Measurements from ENCODE around the gene VCP.

VCP gene

DNA sequence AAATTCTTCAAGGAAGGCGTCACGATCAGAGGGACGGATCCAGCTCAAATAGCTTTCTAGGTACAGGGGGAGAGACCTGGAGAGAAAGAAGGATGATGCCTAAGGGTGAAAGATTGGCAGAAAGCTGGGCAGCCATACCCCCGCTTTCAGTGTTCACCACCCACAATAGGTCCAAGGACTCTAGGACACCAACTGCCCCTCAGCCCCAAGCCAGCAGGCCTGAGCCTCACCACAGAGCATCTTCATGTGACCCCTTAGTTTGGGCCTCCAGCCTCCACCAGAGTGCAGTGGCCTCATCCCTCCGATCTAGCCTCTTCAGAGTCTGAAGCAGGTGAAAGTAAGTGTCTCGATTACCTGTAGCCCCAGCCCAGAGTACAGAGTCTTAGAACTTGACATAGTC, 1.7 kb upstream of the VCP start:
- Histone ChIP-seq H3K36me3 (ENCODE audit: control insufficient read depth, insufficient read depth, low read length, severe bottlenecking) (peaks cover 7% of the 10 kb centered on the region), H3K27me3 (replicated peaks; ENCODE audit: control insufficient read depth, insufficient read depth, low read length) (no peaks in the 10 kb centered on the region), H3K9ac (ENCODE audit: low read length) (no peak overlapping the region), H3K9me3 (ENCODE audit: control insufficient read depth, low read length) (no peaks in the 10 kb centered on the region), H3K4me3 (ENCODE audit: low read length) (no peak overlapping the region), H3K4me1 (ENCODE audit: control insufficient read depth, insufficient read depth, low read length) (peaks cover 34% of the 10 kb centered on the region)
- no peak for DNase-seq (ENCODE audit: low read depth)

DNA sequence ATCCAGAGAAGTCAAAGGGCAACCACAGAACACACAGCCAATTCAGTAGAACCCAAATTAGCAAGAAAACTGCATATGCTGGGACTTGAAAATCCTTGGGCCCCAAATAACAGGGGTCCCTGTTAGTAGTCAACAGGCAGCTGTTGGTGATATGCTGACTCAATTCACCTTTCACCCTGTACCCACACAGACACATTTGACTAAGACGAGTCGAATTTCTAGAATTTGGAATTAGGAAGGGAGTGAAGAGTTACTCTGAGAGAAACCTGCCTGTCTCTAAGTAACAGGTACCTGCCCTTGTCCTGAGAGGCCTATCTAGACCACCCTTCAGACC, 821 bp upstream of the VCP start:
- Histone ChIP-seq H3K4me3 (ENCODE audit: low read length) (peak overlapping the region; percentile 76), H3K9me3 (ENCODE audit: control insufficient read depth, low read length) (no peaks in the 10 kb centered on the region), H3K36me3 (ENCODE audit: control insufficient read depth, insufficient read depth, low read length, severe bottlenecking) (peaks cover 9% of the 10 kb centered on the region), H3K9ac (ENCODE audit: low read length) (peak overlapping the region; percentile 68), H3K4me1 (ENCODE audit: control insufficient read depth, insufficient read depth, low read length) (peaks cover 34% of the 10 kb centered on the region), H3K27me3 (replicated peaks; ENCODE audit: control insufficient read depth, insufficient read depth, low read length) (no peaks in the 10 kb centered on the region)
- DNase-seq (ENCODE audit: low read depth), result no peak

DNA sequence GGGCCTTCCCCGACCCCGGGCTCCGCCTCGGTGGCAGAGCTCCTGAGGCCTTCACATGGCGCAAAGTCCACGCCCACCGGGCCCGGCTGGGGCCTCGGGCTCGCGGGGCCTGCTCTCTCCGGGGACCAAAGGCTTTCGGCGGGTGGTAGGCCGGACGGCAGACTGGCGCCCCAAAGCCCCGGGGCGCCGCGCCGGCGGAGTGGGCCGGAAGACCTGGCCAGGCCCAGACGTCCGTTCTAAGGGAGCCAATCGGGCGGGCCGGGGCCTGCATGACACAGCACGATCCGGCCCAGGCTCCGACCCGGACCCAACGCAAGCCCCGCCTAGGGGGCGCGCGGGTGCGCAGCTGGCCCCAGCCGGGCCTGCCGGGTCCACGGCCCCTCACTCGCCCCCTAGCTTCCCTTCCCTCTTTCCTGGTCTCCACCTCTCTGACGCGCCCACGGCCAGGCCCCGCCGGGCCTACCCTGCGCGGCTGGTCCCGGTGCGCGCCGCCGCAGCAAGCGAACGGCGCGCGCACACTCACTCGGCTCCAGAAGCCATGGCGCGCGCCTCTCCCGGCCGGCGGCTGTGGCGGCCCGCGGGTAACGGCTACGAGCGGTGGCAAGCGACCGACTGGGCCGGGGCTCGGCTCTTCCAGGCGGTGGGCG, 488 bp downstream of the VCP start:
- peak; percentile 95 for DNase-seq (ENCODE audit: low read depth)
- peaks cover 22% of the 10 kb centered on the region for H3K36me3 ChIP-seq (ENCODE audit: control insufficient read depth, insufficient read depth, low read length, severe bottlenecking)
- no peaks in the 10 kb centered on the region for H3K27me3 ChIP-seq (replicated peaks; ENCODE audit: control insufficient read depth, insufficient read depth, low read length)
- H3K4me3 ChIP-seq (ENCODE audit: low read length), result peak overlapping the region; percentile 94
- H3K9me3 ChIP-seq (ENCODE audit: control insufficient read depth, low read length), result no peaks in the 10 kb centered on the region
- H3K4me1 ChIP-seq (ENCODE audit: control insufficient read depth, insufficient read depth, low read length), result peaks cover 44% of the 10 kb centered on the region
- peak overlapping the region; percentile 99 for H3K9ac ChIP-seq (ENCODE audit: low read length)

DNA sequence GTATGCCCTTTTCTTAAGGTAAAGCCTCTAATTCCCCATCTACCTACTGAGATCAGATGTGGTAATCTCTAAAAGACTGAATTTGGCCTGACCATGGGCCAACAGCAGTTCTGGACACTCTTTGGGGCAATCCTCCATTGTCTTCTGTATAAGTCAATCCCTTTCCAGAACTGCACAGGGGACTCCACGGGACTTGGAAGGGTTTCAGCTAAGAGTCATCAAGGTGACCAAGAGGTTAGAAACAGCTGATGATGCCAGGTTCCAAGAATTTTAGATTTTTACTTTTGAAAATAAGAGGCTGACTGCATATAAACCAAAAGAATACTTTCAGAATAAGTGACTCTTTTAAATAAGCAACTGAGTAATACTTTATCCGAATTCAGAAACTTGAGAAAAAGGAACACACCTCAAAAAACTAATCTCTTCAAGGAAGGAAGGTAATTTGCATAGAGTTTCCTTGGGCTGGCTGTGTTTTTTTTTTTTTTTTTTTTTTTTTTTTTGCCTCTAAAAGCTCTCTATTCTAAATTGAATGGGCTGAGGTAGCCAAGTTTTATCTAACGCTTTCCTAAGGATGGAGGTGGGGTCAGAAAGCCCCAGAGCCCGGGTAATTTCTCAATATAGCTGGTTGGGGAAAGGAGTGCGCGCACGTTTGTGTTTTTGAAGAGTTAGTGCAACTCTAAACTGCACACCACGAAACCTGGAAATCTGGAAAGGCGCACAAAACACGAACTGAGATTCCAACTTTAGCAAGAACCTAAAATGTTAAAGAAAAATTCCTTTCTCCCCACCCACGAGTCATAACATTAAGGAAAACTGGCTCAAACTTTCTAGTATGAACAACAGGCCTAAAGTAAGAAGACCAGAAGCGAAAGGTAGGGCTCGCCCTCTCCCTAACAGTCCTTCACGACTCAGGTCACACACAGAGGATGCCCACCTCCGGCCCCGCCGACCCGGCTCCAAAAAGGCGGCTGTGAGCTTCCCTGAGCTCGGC, 1.3 kb downstream of the VCP start:
- H3K27me3 ChIP-seq (replicated peaks; ENCODE audit: control insufficient read depth, insufficient read depth, low read length), result no peaks in the 10 kb centered on the region
- peaks cover 44% of the 10 kb centered on the region for H3K4me1 ChIP-seq (ENCODE audit: control insufficient read depth, insufficient read depth, low read length)
- H3K9me3 ChIP-seq (ENCODE audit: control insufficient read depth, low read length), result no peaks in the 10 kb centered on the region
- H3K36me3 ChIP-seq (ENCODE audit: control insufficient read depth, insufficient read depth, low read length, severe bottlenecking), result peaks cover 27% of the 10 kb centered on the region
- peak; percentile 55 for DNase-seq (ENCODE audit: low read depth)
- H3K4me3 ChIP-seq (ENCODE audit: low read length), result peak overlapping the region; percentile 94
- peak overlapping the region; percentile 99 for H3K9ac ChIP-seq (ENCODE audit: low read length)

DNA sequence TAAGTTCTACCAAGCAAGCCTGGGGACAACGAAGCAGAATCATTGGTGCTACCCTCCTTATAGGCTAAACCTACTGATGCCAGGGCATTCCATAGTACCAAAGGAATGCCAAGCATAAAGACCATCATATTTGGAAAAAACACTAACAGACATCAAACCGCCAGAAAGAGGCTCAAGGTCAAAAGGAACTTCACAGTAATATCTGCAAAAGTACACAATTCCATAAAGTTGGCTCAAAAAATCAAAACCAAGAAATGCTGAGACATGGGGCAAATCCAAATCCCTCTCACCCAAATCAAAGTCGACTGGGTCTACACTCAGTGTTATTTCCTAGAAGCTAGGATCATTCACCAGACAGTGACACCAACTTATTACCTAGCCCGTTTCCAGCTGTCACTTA, 3.4 kb downstream of the VCP start:
- Histone ChIP-seq H3K4me1 (ENCODE audit: control insufficient read depth, insufficient read depth, low read length) (peaks cover 44% of the 10 kb centered on the region), H3K9ac (ENCODE audit: low read length) (no peak overlapping the region), H3K4me3 (ENCODE audit: low read length) (peak overlapping the region; percentile 94), H3K27me3 (replicated peaks; ENCODE audit: control insufficient read depth, insufficient read depth, low read length) (no peaks in the 10 kb centered on the region), H3K9me3 (ENCODE audit: control insufficient read depth, low read length) (no peaks in the 10 kb centered on the region), H3K36me3 (ENCODE audit: control insufficient read depth, insufficient read depth, low read length, severe bottlenecking) (peaks cover 44% of the 10 kb centered on the region)
- no peak for DNase-seq (ENCODE audit: low read depth)

DNA sequence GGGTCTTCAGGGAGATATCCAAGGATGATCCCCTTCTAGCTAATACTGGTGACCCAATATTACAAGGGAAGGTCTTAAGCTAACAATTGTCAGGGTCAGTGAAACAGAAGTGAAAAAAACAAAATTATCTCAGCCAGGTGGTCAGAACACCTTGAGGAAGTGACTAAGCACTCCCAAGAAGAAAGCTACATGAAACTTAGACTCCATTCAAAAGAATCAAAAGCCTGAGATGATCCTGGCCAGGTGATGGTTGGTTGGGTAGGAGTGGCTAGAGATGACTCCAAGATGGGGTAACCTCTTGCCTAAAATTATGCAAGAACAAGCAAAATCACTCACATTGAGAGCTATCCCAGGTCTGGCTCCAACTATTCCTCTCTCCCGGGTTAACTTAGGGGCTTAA, 5.4 kb downstream of the VCP start:
- Histone ChIP-seq H3K4me1 (ENCODE audit: control insufficient read depth, insufficient read depth, low read length) (peaks cover 36% of the 10 kb centered on the region), H3K9ac (ENCODE audit: low read length) (no peak overlapping the region), H3K36me3 (ENCODE audit: control insufficient read depth, insufficient read depth, low read length, severe bottlenecking) (peaks cover 63% of the 10 kb centered on the region), H3K9me3 (ENCODE audit: control insufficient read depth, low read length) (no peaks in the 10 kb centered on the region), H3K4me3 (ENCODE audit: low read length) (no peak overlapping the region), H3K27me3 (replicated peaks; ENCODE audit: control insufficient read depth, insufficient read depth, low read length) (no peaks in the 10 kb centered on the region)
- DNase-seq (ENCODE audit: low read depth), result no peak

DNA sequence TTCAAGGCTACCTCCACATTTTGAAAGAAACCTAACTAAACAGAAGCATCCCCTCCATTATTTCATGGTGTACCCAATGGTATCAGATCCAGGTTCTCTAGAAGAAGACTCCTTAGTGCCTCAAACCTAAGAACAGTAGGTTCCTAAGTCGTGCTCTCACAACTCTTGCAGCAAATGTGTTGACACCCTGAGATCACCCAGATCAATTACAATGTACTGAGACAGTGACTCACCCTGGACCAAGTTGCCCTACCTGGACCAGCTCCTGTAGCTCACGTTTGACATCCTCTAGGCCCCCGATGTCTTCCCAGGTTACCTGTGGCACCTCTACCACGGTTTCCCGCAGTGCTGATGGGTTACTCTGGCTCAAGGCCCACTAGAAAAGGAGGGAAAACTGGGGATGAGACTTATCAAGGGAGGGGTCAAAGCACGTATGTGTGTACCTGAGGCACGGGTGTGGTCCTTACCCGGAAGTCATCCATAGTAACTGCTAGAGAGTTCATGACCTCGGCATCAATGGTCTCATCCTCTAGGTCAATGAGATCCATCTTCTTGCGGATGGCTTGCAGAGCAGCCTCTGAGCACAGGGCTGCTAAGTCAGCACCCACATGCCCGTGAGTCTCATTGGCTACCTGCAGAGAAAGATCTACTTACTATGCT, 11.7 kb downstream of the VCP start:
- Histone ChIP-seq H3K27me3 (replicated peaks; ENCODE audit: control insufficient read depth, insufficient read depth, low read length) (no peaks in the 10 kb centered on the region), H3K4me1 (ENCODE audit: control insufficient read depth, insufficient read depth, low read length) (no peaks in the 10 kb centered on the region), H3K36me3 (ENCODE audit: control insufficient read depth, insufficient read depth, low read length, severe bottlenecking) (peaks cover 100% of the 10 kb centered on the region)

DNA sequence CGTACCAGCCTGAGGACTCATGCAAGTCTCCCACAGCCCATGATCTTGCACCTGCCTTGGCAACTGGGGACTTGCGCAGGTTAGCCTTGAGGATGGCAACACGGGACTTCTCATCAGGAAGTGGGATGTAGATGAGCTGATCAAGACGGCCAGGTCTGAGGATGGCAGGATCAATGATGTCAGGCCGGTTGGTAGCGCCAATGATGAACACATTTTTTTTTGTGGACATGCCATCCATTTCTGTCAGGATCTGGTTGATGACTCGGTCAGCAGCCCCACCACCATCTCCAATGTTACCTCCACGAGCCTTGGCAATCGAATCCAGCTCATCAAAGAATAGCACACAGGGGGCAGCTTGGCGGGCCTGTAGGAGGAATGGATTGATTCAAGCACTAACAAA, 13.0 kb downstream of the VCP start:
- Histone ChIP-seq H3K9me3 (ENCODE audit: control insufficient read depth, low read length) (no peaks in the 10 kb centered on the region), H3K4me3 (ENCODE audit: low read length) (no peak overlapping the region), H3K27me3 (replicated peaks; ENCODE audit: control insufficient read depth, insufficient read depth, low read length) (no peaks in the 10 kb centered on the region), H3K9ac (ENCODE audit: low read length) (no peak overlapping the region), H3K36me3 (ENCODE audit: control insufficient read depth, insufficient read depth, low read length, severe bottlenecking) (peaks cover 100% of the 10 kb centered on the region), H3K4me1 (ENCODE audit: control insufficient read depth, insufficient read depth, low read length) (no peaks in the 10 kb centered on the region)
- no peak for DNase-seq (ENCODE audit: low read depth)

More for the DNA sequence above, 11.7 kb downstream of the VCP start:
- Histone ChIP-seq H3K9me3 (ENCODE audit: control insufficient read depth, low read length) (no peaks in the 10 kb centered on the region), H3K4me3 (ENCODE audit: low read length) (no peak overlapping the region), H3K9ac (ENCODE audit: low read length) (no peak overlapping the region)
- DNase-seq (ENCODE audit: low read depth), result no peak

DNA sequence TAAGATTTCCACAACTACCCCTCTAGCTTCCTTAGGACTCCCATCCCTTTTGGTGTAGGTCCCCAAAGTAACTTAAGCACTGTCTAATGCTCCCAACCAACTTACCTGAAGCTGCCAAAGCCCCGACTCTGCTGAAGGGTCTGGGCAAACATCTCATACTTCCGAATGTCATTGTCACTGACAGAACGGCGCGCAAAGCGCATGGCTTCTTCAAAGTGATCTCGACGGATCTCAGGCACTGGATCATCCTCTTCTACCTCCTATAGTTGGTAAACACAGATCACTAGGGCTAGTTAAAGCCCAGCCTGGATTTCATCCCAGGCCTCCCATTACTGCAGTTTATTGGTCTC, 15.2 kb downstream of the VCP start:
- DNase-seq (ENCODE audit: low read depth), result no peak
- Histone ChIP-seq H3K36me3 (ENCODE audit: control insufficient read depth, insufficient read depth, low read length, severe bottlenecking) (peaks cover 100% of the 10 kb centered on the region), H3K4me3 (ENCODE audit: low read length) (no peak overlapping the region), H3K9ac (ENCODE audit: low read length) (peak overlapping the region; percentile 8), H3K9me3 (ENCODE audit: control insufficient read depth, low read length) (no peaks in the 10 kb centered on the region), H3K27me3 (replicated peaks; ENCODE audit: control insufficient read depth, insufficient read depth, low read length) (no peaks in the 10 kb centered on the region), H3K4me1 (ENCODE audit: control insufficient read depth, insufficient read depth, low read length) (no peaks in the 10 kb centered on the region)

DNA sequence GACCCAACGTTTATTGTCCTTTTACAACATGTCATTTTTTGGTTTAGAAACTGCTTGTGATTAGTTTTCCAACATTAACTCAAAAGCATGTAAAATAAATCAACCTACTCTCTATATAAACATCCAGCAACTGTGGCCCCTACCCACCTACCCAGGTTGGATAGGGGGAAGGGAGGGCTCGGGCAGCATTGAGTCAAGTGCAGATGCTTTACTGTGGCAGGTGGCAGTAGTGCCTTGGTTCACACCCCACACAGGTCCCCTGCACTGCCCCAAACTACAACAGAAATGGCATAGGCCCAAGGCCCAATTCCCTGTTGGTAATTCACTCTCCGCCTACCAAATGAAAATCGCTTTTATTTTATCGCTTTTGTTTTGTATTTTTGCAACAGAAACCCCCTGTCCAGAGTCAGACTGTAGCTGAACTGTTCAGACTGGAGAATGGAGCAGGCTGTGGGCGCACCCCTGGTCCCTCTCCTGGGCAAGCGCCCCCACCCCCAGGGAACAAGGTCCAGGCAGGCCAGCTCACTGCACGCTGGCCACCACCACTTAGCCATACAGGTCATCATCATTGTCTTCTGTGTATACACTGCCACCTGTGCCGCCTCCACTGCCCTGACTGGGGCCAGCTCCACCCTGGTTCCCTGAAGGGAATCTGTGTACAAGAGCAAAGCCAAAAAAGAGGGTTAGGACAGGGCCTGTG, 15.7 kb downstream of the VCP start:
- no peak for DNase-seq (ENCODE audit: low read depth)
- H3K27me3 ChIP-seq (replicated peaks; ENCODE audit: control insufficient read depth, insufficient read depth, low read length), result no peaks in the 10 kb centered on the region
- no peaks in the 10 kb centered on the region for H3K4me1 ChIP-seq (ENCODE audit: control insufficient read depth, insufficient read depth, low read length)
- H3K4me3 ChIP-seq (ENCODE audit: low read length), result no peak overlapping the region
- H3K36me3 ChIP-seq (ENCODE audit: control insufficient read depth, insufficient read depth, low read length, severe bottlenecking), result peaks cover 100% of the 10 kb centered on the region
- no peak overlapping the region for H3K9ac ChIP-seq (ENCODE audit: low read length)
- H3K9me3 ChIP-seq (ENCODE audit: control insufficient read depth, low read length), result no peaks in the 10 kb centered on the region

Measured in adipocyte (in vitro differentiated cells).